ENCODE measurements around the gene PALS2. TPM values are rescaled to one million over a fixed set of nuclear protein-coding genes. Genes with fewer than 3 reads are reported as not detected.

PALS2 gene
- total and polyA plus RNA-seq, 2 donors from 2014 or later: 5.6 to 35.6 TPM

DNA sequence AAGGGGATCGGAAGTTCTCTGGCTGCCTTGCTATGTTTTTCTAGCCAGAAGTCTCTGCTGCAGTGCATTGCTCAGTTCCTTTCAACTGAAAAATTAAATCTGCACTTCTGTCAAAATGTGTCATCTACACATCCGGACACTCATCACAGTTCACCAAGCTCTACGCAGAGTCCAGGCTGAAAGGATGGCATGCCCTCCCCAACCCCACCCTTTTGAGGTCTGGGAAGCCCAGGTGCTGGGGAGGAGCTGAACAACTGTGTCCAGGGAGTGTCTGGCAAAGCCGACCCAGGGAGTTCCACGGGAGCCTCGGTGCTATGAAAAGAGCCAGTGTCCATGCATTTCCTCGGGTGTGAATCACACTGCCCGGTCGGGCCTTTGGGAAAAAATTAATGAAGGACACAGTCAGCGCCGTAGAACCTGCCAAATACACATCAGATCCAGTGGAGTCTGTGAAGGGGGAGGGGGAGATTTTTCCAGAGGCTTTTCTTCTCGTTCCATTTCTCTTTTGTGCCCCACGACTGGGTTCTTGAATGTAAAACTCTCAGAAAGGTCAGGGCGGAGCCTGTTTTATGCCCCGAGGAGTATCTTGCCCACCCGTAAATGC, 757 bp upstream of the PALS2 start:
- Histone ChIP-seq H3K9me3 (ENCODE audit: control insufficient read depth in 2 of 3, insufficient read depth in 1 of 3, low read length in 3 of 3) (no peaks in the 10 kb centered on the region), H3K4me1 (ENCODE audit: control insufficient read depth in 2 of 3, insufficient read depth in 2 of 3, low read depth in 1 of 3, low read length in 3 of 3) (peaks cover 0 to 8% (median 3%) of the 10 kb centered on the region in 3 donors), H3K36me3 (ENCODE audit: control insufficient read depth in 2 of 3, insufficient read depth in 3 of 3, low read length in 3 of 3) (no peaks in the 10 kb centered on the region), H3K27me3 (ENCODE audit: control insufficient read depth, insufficient read depth, low read length) (peaks cover 5% of the 10 kb centered on the region), H3K4me3 (ENCODE audit: low read length in 3 of 3) (peak overlapping the region; percentile 56 to 82 (median 70)), H3K9ac (ENCODE audit: low read length in 3 of 3) (peak overlapping the region; percentile 34 to 76 (median 49)), H3K27ac (ENCODE audit: low read depth in 2 of 2, low read length in 2 of 2) (peak overlapping the region; percentile 78 to 79)
- intact Hi-C loops (cut with DNase I): no loop called here
- FAIRE-seq (no peak), DNase-seq (peak in 3 of 5 donors; percentile 72 to 84 (median 74))
- TF ChIP-seq, protein P1, sequence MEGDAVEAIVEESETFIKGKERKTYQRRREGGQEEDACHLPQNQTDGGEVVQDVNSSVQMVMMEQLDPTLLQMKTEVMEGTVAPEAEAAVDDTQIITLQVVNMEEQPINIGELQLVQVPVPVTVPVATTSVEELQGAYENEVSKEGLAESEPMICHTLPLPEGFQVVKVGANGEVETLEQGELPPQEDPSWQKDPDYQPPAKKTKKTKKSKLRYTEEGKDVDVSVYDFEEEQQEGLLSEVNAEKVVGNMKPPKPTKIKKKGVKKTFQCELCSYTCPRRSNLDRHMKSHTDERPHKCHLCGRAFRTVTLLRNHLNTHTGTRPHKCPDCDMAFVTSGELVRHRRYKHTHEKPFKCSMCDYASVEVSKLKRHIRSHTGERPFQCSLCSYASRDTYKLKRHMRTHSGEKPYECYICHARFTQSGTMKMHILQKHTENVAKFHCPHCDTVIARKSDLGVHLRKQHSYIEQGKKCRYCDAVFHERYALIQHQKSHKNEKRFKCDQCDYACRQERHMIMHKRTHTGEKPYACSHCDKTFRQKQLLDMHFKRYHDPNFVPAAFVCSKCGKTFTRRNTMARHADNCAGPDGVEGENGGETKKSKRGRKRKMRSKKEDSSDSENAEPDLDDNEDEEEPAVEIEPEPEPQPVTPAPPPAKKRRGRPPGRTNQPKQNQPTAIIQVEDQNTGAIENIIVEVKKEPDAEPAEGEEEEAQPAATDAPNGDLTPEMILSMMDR (IDR thresholded peaks at IDR 0.05; ENCODE audit: borderline replicate concordance, extremely low read depth, insufficient read depth): no peak

DNA sequence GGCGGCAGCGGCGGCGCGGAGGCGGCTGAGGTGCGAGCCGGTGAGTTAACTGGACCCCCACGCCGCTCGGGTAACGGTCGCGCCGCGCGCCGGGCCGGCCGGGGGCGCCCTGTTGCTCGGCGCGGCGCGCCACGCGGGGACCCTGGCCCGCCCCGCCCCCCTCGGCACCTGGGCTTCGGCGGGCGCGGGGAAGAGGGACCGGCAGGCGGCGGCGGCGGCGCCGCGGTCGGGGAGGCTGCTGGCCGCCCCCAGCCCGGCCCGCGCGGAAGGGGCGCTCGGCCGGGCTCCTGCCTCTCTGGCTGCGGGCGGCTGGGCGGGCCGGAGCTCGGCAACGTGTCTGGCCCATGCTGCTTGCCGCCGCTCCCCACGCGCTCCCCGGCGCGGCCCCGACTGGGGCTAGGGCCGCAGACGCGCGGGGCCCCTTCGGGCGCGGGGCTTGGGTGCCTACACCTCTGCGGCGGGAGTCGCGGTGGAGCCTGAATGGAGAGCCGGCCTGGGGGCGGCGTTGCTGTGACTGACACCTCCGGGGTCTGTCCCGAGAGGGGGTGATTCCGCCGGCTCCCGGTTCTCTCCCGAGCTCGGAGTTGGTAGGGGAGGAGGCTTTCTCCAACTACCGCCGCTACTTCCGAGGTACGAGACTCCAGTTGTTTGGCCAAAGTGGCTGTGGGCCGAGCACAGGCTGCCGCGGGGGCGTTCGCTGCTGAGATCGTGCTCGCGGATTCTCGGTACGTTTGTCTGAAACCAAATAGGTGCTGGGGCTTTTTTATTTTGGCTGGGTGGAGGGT, 494 bp downstream of the PALS2 start:
- TF ChIP-seq, protein P1 (IDR thresholded peaks at IDR 0.05; ENCODE audit: borderline replicate concordance, extremely low read depth, insufficient read depth): no peak
- H3K9ac ChIP-seq (ENCODE audit: low read length in 3 of 3): peak overlapping the region; percentile 22 to 84 (median 61)
- H3K27me3 ChIP-seq (ENCODE audit: control insufficient read depth, insufficient read depth, low read length): peaks cover 2% of the 10 kb centered on the region
- no peak for FAIRE-seq
- peak overlapping the region; percentile 67 to 79 (median 71) for H3K4me3 ChIP-seq (ENCODE audit: low read length in 3 of 3)
- intact Hi-C loops (cut with DNase I): no loop called here
- H3K36me3 ChIP-seq (ENCODE audit: control insufficient read depth in 2 of 3, insufficient read depth in 3 of 3, low read length in 3 of 3): no peaks in the 10 kb centered on the region
- H3K27ac ChIP-seq (ENCODE audit: low read depth in 2 of 2, low read length in 2 of 2): peak overlapping the region in 1 of 2 donors; percentile 42
- no peaks in the 10 kb centered on the region for H3K9me3 ChIP-seq (ENCODE audit: control insufficient read depth in 2 of 3, insufficient read depth in 1 of 3, low read length in 3 of 3)
- peaks cover 0 to 8% (median 3%) of the 10 kb centered on the region in 3 donors for H3K4me1 ChIP-seq (ENCODE audit: control insufficient read depth in 2 of 3, insufficient read depth in 2 of 3, low read depth in 1 of 3, low read length in 3 of 3)
- peak; percentile 67 to 83 (median 77) for DNase-seq

DNA sequence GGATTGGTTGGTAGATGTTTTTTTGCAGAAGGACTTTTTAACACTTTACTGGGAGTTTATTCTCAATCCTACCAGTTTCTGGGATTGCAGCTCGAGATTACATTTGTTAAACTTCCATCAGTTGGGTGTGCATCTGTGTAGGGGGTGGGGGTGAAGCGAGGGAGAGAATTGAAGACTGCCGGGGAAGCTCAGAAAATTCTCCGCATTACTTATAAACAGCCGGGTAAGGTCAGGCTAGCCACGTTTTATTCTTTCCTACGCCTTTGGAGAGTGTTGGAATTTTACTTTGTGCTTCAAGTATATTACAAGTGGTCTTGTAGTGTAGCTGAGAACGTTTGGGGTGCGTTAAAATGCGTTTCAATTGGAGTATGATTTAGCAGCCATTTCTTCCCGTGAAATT, 1.1 kb downstream of the PALS2 start:
- DNase-seq (peak in 1 of 5 donors; percentile 33), FAIRE-seq (no peak)
- no peak overlapping the region for H3K27ac ChIP-seq (ENCODE audit: low read depth in 2 of 2, low read length in 2 of 2)
- H3K4me3 ChIP-seq (ENCODE audit: low read length in 3 of 3): peak overlapping the region; percentile 67 to 79 (median 71)
- H3K36me3 ChIP-seq (ENCODE audit: control insufficient read depth in 2 of 3, insufficient read depth in 3 of 3, low read length in 3 of 3): no peaks in the 10 kb centered on the region
- no peaks in the 10 kb centered on the region for H3K27me3 ChIP-seq (ENCODE audit: control insufficient read depth, insufficient read depth, low read length)
- peak overlapping the region; percentile 18 to 84 (median 61) for H3K9ac ChIP-seq (ENCODE audit: low read length in 3 of 3)
- intact Hi-C loops (cut with DNase I): no loop called here
- TF ChIP-seq, protein P1 (IDR thresholded peaks at IDR 0.05; ENCODE audit: borderline replicate concordance, extremely low read depth, insufficient read depth): no peak
- no peaks in the 10 kb centered on the region for H3K9me3 ChIP-seq (ENCODE audit: control insufficient read depth in 2 of 3, insufficient read depth in 1 of 3, low read length in 3 of 3)
- peaks cover 0 to 8% (median 3%) of the 10 kb centered on the region in 3 donors for H3K4me1 ChIP-seq (ENCODE audit: control insufficient read depth in 2 of 3, insufficient read depth in 2 of 3, low read depth in 1 of 3, low read length in 3 of 3)
